HG03460 (cell line): ENCODE measurements around the gene DGKQ.
"Not testable (repeated sequence)": the region's sequence is repeated elsewhere in the genome, so short reads cannot be mapped to it uniquely, and the experiment has no call there.

Source experiments
- ATAC-seq: cut with Tn5 transposase; IDR thresholded peaks from one replicate; pipeline ENCODE4 v1.9.1; 2021; ENCODE audit not compliant: unreplicated experiment

DGKQ gene

DNA sequence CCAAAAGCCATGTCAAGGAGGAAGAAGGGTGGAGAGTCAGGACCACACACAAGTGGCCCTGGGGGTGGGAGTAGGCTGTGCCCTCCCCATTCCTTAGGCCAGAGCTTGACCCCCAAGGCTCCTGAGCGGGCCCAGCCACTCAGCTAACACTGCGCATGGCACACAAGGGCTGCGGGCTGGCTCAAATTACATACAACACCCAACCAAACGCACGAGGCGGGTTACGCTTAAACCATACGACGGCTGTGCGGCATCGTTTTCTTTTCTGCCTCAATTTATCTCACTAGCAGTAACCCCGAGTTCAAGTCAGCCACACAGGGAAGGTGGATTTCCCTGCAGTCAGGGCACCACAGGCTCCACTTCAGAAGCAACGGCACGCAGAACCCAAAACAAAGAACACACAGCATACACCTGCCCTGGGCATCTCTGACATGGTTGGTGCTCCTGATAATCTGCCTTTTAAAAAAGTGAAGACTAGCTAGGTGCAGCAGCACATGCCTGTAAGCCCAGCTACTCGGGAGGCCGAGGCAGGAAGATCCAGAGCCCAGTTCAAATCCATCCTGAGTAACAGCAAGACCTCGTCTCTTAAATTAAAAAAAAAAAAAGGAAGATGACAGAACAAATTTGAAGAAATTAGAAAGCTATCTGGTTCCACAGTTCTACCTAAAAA, 44.1 kb downstream of the DGKQ start:
- ATAC-seq = no peak

DNA sequence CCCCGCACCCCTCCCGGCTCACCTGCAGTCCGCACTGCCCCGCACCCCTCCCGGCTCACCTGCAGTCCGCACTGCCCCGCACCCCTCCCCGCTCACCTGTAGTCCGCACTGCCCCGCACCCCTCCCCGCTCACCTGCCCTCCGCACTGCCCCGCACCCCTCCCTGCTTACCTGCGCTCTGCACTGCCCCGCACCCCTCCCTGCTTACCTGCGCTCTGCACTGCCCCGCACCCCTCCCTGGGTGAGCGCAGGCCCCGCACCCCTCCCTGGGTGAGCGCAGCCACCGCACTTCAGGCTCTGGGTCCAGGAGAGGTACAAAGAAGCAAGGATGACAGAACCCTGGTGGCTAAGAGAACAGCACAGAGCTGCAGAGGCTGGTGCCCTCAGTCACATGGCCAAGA, 45.8 kb downstream of the DGKQ start:
- ATAC-seq = not testable (repeated sequence)

DNA sequence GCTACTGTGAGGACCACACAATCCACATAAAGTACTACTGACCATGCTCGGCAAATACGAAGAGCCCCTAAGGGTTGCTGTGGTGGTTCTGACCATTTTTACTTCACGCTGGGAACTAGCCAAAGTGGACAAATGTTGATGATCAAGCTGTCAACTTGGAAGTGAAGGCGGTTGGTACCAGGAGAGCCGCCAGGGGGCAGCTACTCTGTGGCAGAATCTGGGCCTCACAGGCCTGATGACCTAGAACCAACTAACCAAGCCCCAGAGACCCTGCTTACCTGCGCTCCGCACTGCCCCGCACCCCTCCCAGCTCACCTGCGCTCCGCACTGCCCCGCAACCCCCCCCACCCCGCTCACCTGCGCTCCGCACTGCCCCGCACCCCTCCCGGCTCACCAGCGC, 46.8 kb downstream of the DGKQ start:
- ATAC-seq = no peak

DNA sequence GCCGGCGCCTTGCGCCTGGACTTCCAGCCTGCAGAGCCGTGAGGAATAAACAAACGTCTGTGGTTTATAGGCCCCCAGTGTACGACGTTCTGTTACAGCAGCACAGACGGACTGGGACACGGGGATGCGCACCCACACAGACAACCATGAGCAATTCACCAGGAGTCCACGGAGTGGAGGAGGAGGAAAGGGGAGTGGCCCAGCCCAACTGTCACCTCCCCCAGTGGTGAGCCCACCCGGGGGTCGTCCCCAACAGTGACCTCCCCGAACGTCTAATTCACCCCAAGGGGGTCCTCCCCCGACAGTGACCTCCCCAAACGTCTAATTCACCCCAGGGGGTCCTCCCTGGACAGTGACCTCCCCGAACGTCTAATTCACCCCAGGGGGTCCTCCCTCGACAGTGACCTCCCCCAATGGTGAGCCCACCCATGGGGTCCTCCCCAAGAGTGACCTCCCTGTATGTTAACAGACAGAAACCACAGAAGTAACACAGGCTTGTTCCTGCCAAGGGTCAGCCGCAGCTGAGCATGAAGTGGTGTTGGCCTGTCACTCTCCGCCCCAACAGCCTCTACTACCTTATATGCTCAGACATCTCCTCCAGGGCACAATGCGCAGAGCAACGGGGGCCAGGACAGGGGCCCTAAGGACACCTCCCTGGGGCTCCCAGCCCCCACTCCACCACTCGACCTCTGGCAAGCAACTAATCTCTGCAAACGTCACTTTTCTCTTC, 47.4 kb downstream of the DGKQ start:
- ATAC-seq = no peak

DNA sequence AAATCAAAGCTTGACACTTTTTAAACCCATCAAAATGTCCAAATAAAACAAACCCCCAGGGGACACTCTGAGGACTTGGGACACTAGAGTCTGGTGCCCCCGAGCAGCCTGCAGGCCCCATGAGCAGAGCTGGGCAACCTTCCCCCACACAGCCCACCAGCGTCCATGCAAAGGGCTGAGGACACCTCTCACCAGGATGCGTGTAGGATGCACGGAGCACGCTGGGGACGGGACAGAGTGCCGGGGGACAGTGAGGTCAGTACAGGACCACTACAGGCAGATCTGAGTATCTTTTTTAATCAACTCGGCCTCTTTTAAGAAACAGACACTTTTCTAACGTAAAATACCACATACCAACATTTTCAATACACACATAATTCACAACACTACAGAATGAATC, 48.2 kb downstream of the DGKQ start:
- ATAC-seq = no peak

DNA sequence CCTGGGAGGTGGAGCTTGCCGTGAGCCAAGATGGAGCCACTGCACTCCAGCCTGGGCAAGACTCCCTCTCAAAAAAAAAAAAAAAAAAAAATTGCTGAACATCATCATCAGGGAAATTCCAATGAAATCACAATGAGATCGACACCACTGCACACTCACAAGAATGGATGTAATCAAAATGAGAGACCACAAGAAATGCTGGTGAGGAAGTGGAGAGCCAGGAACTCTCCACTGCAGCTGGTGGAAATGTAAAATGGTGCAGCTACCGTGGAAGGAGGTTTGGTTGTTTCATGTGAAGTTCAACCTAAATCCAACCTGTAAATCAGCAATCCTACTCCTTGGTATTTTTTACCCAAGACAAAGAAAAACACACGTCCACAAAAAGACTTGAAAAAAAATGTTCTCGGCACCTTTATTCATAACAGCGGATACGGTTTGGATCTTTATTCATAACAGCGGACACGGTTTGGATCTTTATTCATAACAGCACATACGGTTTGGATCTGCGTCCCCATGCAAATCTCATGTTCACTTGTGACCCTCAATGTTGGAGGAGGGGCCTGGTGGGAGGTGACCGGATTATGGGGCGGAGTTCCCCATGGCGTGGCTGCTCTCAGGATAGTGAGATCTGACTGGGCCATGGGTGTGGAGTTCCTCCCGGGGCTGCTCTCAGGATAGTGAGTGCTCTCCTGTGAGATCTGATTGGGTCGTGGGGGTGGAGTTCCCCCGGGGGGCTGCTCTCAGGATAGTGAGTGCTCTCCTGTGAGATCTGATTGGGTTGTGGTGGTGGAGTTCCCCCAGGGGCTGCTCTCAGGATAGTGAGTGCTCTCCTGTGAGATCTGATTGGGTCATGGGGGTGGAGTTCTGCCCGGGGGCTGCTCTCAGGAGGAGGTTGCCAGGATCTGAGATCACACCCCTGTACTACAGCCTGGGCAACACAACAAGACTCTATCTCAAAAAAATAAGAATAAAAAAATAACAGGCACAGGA, 49.0 kb downstream of the DGKQ start:
- no peak for ATAC-seq

DNA sequence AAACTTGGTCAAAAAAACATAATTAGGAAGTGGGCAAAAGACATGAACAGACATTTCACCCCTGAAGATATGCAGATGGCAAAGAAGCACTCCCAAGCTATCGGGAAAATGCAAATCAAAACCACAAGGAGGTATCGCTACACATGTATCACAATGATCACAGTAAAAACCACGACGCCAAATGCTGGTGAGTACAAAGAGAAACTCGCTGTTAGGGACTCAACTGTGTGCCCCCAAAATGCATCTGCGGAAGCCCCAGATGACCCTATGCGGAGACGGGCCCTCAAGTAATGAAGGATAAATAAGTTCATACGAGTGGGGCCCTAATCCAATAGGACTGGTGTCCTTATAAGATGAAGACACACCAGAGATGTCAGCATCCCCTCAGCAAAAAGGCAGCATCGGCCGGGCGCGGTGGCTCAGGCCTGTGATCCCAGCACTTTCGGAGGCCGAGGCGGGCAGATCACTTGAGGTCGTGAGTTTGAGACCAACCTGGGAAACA, 51.5 kb downstream of the DGKQ start:
- no peak for ATAC-seq

DNA sequence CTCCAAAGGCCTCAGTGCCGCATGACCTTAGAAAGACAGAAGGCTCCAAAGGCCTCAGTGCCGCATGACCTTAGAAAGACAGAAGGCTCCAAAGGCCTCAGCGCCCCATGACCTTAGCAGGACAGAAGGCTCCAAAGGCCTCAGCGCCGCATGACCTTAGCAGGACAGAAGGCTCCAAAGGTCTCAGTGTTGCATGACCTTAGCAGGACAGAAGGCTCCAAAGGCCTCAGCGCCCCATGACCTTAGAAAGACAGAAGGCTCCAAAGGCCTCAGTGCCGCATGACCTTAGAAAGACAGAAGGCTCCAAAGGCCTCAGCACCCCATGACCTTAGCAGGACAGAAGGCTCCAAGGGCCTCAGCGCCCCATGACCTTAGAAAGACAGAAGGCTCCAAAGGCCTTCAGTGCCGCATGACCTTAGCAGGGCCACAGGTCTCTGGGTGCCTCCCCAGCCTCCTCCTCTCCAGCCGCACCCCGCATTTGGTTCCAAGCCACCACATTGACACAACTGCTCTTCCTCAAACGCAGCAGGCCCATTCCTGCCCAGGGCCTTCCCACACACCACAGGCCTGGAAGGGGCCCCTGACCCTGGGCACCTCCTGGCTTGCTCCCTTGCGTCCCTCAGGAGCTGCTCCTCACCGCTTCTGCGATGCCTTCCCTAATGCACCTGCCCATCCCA, 54.2 kb downstream of the DGKQ start:
- not testable (repeated sequence) for ATAC-seq

DNA sequence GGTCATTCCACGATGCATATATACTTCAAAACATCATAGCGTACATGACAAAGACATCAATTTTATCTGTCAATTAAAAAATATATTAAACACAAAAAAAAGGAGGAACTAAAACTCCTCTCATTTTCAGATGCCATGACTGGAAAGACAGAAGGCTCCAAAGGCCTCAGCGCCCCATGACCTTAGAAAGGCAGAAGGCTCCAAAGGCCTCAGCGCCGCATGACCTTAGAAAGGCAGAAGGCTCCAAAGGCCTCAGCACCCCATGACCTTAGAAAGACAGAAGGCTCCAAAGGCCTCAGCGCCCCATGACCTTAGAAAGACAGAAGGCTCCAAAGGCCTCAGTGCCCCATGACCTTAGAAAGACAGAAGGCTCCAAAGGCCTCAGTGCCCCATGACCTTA, 54.8 kb downstream of the DGKQ start:
- ATAC-seq = not testable (repeated sequence)

DNA sequence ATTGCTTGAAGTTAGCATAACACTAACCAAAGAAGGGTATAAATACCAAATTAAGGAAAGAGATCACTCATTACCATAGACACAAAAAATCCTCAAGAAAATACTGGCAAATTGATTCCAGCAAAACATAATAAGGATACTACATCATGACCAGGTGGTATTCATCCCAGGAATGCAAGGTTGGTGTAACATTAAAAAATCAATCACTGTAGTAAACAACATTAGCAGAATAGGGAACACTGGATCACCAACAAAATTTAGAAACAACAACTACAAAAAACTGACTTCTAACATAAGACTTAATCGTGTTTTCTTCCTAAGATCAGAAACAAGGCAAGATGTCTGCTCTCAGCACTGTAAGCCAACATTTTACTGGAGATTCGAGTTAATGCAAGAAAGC, 55.4 kb downstream of the DGKQ start:
- ATAC-seq = no peak

DNA sequence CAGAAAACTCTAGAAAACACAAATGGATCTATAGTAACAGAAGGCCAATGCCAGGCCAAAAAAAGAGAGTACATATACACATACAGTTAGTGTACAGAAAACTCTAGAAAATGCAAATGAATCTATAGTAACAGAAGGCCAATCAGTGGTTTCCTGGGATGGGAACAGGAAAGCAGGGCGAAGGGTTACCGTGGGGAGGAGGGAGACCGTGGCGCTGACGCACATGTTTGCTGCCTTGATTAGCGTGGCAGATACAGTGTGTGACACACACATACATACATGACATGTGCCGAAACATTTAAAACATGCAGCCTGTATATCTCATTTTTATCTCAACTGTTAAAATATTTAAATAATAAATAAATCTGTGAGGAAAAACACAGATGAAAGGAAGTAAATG, 55.9 kb downstream of the DGKQ start:
- no peak for ATAC-seq

DNA sequence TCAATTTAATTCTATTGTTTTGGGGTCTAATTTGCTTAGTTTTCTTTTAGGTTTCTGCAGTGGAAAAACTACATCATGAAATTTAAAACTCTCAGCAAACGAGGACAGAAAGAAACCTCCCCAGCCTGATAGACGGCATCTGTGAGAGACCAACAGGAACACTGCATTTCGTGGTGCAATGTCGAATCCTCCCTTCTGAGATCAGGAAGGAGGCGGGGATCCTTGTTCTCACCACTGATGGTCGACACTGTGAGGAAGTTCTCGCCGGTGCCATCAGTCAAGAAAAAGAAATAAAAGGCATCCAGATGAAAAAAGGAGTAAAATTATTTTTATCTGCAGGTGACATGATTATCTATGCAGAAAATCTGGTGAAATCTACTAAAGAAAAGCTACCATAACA, 57.8 kb downstream of the DGKQ start:
- ATAC-seq = no peak

DNA sequence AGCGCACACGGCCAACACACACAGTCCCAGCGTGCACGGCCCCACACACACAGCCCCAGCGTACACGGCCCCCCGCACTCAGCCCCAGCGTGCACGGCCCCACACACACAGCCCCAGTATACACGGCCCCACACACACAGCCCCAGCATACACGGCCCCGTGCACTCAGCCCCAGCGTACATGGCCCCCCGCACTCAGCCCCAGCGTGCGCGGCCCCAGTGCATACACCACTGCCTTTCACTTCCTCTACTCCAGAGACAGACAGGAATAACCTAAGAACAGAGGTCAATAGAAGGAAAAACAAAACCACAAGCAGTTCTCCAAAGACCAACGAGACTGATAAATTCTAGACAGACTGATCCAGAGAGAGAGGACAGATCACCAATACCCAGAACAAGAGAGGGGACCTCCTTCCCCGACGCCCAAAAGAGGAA, 58.3 kb downstream of the DGKQ start:
- no peak for ATAC-seq

DNA sequence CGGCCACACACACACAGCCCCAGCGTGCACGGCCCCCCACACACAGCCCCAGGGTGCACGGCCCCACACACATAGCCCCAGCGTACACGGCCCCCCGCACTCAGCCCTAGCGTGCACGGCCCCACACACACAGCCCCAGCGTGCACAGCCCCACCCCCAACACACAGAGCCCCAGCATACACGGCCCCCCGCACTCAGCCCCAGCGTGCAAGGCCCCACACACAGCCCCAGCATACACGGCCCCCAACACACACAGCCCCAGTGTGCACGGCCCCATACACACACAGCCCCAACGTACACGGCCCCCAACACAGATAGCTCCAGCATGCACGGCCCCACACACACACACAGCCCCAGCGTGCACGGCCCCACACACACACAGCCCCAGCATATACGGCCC, 58.8 kb downstream of the DGKQ start:
- ATAC-seq = no peak

DNA sequence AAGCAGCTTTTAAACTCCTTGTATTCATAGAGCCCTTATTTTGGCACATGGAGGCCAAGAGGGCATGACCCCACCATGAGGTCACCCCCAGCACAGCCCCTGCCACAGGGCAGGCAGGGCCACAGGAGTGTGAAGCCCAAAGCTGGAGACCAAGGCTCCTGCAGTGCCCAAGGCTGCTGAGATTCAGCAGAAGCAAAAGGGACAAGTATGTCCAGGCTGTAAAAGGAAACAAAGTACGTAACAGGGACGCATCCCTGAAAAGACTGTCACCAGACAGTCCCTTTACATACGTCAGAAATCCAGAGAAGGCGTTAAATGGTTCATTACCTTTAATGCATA, 60.1 kb downstream of the DGKQ start:
- no peak for ATAC-seq

DNA sequence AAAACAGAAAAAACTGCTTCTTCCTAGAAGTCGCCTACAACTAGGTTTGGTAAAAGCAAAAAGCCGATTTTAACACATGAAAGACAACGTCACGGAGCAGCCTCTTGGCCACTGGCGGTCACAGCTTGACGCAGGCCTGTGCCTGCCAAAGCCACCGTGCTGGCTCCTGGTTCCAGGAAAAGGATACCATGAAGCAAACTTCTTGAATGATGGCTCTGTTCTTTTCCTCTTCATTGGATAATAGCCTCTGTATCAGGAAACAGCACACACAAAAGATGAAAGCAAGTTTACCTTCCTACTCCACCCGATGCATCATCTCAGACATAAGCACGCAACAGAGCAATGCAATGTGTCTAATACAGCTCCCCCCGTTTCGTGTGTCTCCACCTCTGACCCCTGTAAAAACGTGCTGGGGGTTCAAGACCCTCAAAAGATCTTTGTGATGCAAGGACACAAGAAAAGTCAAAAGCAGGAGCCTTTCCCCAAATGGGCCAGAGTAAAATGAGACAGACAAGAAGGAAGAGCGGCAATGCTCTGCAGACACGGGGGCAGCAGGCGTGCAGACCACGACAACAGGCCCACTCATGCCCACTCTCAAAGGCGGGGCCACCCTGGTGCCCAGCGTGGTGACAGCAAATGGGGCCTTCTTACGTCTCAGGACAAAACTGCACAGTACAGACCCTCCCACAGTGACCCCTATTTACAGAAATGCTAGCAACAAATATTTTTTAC, 60.7 kb downstream of the DGKQ start:
- no peak for ATAC-seq

DNA sequence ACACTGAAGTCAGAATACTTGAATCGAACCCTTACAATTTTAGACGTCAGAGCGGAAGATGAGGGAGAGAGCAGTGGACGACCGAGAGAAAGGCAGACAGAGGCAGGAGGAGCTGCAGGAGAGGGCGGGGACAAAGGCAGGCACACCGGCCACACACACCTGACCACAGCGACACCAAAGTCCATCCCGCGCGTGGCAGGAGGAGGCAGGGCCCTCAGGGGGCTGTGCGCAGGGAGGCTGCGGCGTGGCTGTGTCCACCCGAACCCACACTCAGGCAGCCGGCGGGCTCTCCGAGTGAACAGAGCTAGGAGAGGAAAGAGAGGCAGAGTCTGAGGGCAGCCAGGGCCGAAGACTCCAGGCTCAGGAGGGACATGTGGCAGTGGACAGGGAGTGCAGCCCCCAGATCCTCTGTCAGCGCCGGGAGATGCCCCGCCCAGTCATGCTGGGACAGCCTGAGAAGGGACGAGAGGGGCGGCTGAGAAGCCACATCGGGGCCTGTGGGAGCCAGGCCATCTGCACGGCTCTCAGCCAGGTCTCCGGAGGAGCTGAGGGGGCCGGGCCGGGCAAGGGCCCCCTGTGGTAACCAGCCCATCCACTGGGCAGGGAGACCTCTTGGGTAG, 61.4 kb downstream of the DGKQ start:
- no peak for ATAC-seq

DNA sequence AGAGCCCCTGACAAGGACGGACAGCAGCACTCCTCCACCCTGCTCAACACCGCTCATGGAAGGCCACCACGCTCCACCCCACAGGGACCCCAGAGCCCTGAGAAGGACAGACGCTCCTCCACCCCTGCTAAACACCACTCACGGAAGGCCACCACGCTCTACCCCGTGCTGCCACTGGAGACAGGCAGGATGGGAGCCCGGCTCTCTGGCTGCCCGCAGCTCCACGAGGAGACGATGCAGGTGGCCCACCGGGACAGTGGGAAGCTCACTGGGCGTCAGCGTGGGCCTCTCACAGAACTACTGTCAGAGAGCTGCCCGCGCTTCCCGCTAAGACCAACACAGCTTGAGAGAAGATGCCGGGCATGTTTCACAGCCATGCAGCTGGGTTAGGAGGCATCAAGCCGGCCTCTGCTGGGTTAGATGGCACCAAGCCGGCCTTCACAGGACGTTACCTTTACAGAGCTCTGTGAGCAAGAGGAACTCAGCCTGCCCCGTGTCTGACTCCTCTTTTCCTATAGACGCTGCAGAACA, 62.1 kb downstream of the DGKQ start:
- ATAC-seq = no peak

DNA sequence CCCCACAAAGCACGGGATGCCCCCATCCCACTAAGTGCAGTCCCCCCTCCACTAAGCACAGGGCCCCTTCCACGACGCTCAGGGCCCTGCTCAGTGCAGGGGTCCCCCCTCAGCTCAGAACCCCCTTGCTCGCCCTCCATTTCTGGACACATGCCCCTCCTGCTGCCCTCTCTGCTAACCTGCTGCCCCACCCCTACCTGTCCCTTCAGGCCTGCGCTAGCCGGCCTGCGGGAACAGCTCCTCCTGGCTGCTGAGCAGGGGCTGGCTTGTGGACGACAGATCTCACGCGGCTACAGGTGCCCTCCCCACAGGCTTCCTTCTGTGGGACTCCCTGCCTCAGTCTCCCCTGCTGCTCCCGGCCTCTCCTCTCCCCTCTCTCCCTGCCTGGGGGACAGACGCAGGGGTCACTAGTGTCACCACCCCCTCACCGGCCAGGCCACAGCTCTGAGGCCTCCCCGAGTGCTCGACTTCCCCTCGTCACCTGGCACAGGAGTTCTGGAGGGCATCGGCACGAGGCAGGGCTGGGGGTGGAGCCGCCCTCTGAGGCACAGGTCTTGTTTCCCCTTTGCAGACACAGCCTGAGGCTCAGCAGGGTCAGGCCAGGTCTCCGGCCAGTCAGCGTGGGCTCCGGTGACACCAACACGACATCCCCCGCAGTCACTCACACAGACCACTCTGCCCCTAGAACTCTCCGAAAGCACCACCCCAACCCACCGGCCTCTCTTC, 62.8 kb downstream of the DGKQ start:
- ATAC-seq = no peak
